WTC11 (cell line): ENCODE data around the gene ADGRE2.
"Not testable (repeated sequence)": the region's sequence is repeated elsewhere in the genome, so short reads cannot be mapped to it uniquely, and the experiment has no call there.

Experiments used
- CTCF ChIP-seq: fragments of 200-600 bp; IDR thresholded peaks from 2 replicates; pipeline ENCODE4 v1.8.0; 2022; ENCODE audit warnings: antibody characterized with exemption
- FOXP1 ChIP-seq: sonication (generic); formaldehyde crosslinking; IDR thresholded peaks from 2 replicates; pipeline ENCODE4 v1.8.0; 2022; ENCODE audit warnings: missing genetic modification reagents, mild to moderate bottlenecking, moderate library complexity, borderline replicate concordance
- NFATC4 ChIP-seq: fragments of 250-450 bp; sonication (Bioruptor Pico); IDR thresholded peaks from 2 replicates; pipeline ENCODE4 v1.9.0; 2021; ENCODE audit warnings: mild to moderate bottlenecking
- NR3C1 ChIP-seq: sonication (generic); formaldehyde crosslinking; conservative IDR thresholded peaks from 2 replicates; pipeline ENCODE4 v1.8.1; 2023; ENCODE audit warnings: low read depth, mild to moderate bottlenecking, missing genetic modification reagents
- ZNF281 ChIP-seq: sonication (generic); formaldehyde crosslinking; IDR thresholded peaks from 2 replicates; pipeline ENCODE4 v1.8.0; 2023; ENCODE audit warnings: mild to moderate bottlenecking, missing genetic modification reagents

GRCh38 chr19:14773722-14774121 is 4.6 kb downstream of the ADGRE2 start:
- TF ChIP-seq ZNF281 (CRISPR knock-in tag); NR3C1 (CRISPR knock-in tag); FOXP1 (CRISPR knock-in tag); CTCF; NFATC4 (CRISPR knock-in tag): not testable (repeated sequence)
